BE2C (cell line): ENCODE results near the gene PRKCH.

Experiments
- DNase-seq: peaks from one replicate; pipeline ENCODE4 v3.0.0-alpha.2; 2020
- H3K27me3 ChIP-seq: fragments of 250-450 bp; sonication (Bioruptor Pico); 2 replicates; pipeline ENCODE4 v1.5.1; 2020; ENCODE audit warnings: mild to moderate bottlenecking
- H3K36me3 ChIP-seq: fragments of 250-450 bp; sonication (Bioruptor Pico); 2 replicates; pipeline ENCODE4 v1.5.1; 2020; ENCODE audit warnings: mild to moderate bottlenecking
- H3K4me1 ChIP-seq: fragments of 250-450 bp; sonication (Bioruptor Pico); 2 replicates; pipeline ENCODE4 v1.5.1; 2020
- H3K4me3 ChIP-seq: 2 replicates; pipeline ENCODE4 v1.5.1; 2011; ENCODE audit warnings: low read depth, low read length
- H3K9me3 ChIP-seq: fragments of 250-450 bp; sonication (Bioruptor Pico); 2 replicates; pipeline ENCODE4 v1.5.1; 2020
- TF ChIP-seq, protein P1 (sequence below): IDR thresholded peaks from 2 replicates; pipeline ENCODE4 v1.5.1; 2012; ENCODE audit warnings: mild to moderate bottlenecking, low read depth, low read length

The PRKCH gene

DNA sequence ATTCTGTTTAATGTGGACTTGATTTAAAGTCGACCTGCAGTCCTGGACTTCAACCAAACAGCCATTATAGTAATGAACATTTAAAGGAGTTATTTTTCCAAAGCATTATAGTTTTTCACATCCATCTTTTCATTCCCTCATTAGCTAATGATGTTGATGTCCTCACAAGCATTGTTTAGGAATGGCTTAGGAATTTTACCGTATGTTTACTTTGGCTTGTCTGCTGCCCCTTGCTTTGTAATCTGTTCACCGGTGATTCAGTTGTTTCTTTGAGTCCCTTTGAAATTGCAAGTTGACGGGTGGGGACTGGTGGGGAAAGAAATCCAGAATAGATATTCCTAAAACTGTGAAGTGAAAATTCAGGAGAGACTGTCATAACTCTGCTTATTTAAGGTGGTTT lies 25.4 kb downstream of the PRKCH start:
- no peaks in the 10 kb centered on the region for H3K4me1 ChIP-seq

DNA sequence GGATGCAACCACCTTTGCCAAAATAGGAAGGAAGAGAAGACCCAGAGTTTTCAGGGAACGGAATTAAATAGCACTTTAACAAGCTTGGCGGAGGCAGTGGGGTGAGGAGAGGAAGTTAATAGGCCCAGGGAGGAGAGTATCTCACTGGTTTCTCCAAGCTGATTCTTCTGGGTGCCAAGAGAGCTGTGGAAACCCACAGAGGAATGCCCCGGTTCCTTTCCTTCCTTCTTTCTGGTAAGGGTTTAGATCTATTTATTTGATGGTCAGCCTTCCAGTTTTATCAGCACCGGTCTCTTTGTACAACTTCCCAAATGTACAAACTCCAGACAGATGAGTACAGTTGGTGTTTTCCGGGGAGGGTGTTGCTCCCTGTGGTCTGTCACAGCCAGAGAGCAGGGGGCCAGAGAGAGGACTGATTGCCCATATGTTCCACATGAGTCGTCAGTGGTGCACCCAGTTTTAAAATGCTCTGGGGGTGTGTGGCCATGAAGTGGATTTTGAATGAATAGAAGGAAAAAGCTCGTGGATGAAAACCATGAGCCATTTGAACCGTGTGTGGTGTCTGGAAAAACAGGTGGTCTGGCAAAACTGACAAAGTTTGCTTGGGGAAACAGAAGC lies 26.6 kb downstream of the PRKCH start:
- no peak for DNase-seq
- Histone ChIP-seq H3K4me3 (no peak overlapping the region), H3K27me3 (no peaks in the 10 kb centered on the region; the same call in 1 of the 2 replicates), H3K4me1 (no peaks in the 10 kb centered on the region), H3K9me3 (no peaks in the 10 kb centered on the region), H3K36me3 (no peaks in the 10 kb centered on the region)
- TF ChIP-seq, protein P1, sequence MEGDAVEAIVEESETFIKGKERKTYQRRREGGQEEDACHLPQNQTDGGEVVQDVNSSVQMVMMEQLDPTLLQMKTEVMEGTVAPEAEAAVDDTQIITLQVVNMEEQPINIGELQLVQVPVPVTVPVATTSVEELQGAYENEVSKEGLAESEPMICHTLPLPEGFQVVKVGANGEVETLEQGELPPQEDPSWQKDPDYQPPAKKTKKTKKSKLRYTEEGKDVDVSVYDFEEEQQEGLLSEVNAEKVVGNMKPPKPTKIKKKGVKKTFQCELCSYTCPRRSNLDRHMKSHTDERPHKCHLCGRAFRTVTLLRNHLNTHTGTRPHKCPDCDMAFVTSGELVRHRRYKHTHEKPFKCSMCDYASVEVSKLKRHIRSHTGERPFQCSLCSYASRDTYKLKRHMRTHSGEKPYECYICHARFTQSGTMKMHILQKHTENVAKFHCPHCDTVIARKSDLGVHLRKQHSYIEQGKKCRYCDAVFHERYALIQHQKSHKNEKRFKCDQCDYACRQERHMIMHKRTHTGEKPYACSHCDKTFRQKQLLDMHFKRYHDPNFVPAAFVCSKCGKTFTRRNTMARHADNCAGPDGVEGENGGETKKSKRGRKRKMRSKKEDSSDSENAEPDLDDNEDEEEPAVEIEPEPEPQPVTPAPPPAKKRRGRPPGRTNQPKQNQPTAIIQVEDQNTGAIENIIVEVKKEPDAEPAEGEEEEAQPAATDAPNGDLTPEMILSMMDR: no peak

More for the DNA sequence above, 25.4 kb downstream of the PRKCH start:
- Histone ChIP-seq H3K4me3 (no peak overlapping the region), H3K27me3 (no peaks in the 10 kb centered on the region; the same call in 1 of the 2 replicates), H3K9me3 (no peaks in the 10 kb centered on the region), H3K36me3 (no peaks in the 10 kb centered on the region)
- TF ChIP-seq, protein P1: no peak
- no peak for DNase-seq

DNA sequence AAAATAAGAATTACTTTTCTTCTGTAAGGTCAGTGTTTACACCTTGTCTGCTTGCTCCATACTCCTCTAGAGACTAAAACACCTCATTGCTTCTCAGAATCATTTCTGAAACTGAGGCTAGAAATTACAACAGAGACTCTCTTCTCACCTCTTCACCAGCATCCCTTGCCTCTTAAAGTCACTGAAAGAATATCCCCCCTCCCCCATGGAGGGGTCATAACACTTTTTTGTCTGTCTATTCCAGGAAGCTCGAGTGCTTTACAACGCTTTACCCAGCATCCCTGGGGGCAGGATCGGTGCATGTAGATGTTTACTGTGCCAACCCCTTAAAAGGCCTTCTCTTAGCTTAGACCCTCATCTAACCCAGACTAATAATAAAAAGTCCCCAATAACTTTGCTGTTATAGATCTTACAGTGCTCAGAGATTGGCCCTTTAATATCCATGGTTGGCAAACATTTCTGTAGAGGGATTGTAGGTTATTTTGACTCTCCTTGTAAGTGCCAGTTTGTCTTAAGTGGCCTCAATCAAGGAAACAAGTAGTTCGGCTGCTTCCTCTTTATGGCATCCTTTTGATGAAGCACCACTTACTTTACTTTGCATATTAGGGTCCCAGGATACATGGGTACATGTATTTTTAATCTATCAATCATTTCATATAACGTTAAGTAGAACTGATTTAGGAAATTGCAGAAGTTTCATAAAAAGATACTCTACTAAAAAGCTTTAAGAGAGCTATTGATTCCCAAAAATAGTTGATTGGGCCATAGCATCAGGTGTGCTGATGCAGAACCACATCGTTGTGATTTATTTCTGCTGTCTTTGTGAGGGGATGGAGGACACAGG lies 29.3 kb downstream of the PRKCH start:
- TF ChIP-seq, protein P1: no peak
- no peak for DNase-seq
- Histone ChIP-seq H3K27me3 (no peaks in the 10 kb centered on the region; the same call in 1 of the 2 replicates), H3K36me3 (no peaks in the 10 kb centered on the region), H3K4me1 (no peaks in the 10 kb centered on the region), H3K9me3 (no peaks in the 10 kb centered on the region), H3K4me3 (no peak overlapping the region)

DNA sequence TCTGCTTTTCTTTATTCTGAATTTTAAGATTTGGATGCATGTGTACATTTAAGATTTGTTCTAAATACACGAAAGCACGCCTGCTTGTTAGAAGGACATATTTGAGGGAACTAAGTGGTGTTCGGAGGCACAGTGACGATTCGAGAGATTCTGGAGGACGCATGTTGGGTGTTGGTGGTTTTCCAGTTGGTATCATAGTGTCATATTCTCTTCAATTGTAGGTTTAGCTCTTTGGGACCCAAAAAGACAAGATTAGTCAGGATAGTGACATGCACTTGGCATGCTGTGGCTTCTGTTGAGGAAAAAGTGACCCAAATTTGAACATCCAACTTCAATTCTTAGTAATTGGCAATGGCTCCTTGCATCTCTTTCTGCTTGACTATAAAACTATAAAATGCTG lies 30.1 kb downstream of the PRKCH start:
- Histone ChIP-seq H3K4me1 (no peaks in the 10 kb centered on the region), H3K9me3 (no peaks in the 10 kb centered on the region), H3K27me3 (no peaks in the 10 kb centered on the region; the same call in 1 of the 2 replicates), H3K4me3 (no peak overlapping the region), H3K36me3 (no peaks in the 10 kb centered on the region)
- TF ChIP-seq, protein P1: no peak
- no peak for DNase-seq

DNA sequence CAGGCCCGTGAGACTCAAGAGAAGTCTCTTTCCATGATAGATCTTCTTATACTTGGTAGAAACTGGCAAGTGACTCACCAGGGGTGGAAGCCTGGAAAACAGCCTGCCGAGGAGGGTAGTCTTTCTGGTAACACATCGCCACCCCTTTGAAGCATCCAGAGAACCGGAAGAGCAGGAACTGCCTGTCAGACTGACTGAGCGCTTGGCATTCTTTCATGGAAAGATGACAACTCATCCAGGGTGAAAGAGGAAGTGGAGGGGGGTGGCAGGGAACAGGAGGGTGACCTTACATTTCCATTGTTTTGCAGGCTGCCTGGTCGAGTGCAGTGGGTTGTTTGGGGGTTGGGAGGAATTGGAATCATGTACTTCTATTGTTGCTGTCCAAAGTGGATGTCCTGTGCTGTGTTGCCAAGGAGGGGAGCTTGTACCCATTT lies 34.5 kb downstream of the PRKCH start:
- Histone ChIP-seq H3K4me3 (no peak overlapping the region), H3K36me3 (no peaks in the 10 kb centered on the region), H3K27me3 (peaks cover 12% of the 10 kb centered on the region), H3K4me1 (no peaks in the 10 kb centered on the region), H3K9me3 (no peaks in the 10 kb centered on the region)
- TF ChIP-seq, protein P1: no peak
- DNase-seq: no peak

DNA sequence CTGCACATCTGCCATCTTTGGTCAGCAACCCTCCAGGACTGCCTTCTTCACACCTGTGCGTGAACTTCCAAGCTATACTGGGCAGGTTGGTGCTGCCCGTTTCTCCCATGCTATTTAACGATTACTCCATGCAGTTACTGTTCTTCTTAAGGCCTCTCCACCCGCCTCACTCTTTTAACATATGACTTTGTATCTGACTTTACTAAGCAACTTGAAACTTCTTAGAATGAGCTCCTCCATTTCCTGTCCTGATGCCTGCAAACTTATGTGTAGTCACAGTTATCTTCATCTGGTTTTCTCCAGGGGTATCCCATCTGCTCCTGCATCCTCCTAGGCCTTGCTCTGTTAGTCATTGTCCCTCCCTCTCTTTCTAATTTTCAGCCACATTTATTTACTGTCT lies 35.7 kb downstream of the PRKCH start:
- Histone ChIP-seq H3K4me3 (no peak overlapping the region), H3K4me1 (no peaks in the 10 kb centered on the region), H3K9me3 (no peaks in the 10 kb centered on the region), H3K27me3 (peaks cover 17% of the 10 kb centered on the region), H3K36me3 (no peaks in the 10 kb centered on the region)
- TF ChIP-seq, protein P1: no peak
- no peak for DNase-seq
